Kidney epithelial cell (primary cell): ENCODE measurements around the gene CAV2. TPM values are rescaled to one million over a fixed set of nuclear protein-coding genes. Genes with fewer than 3 reads are reported as not detected.

Experiments used
- DNase-seq: peaks from one replicate; pipeline ENCODE4 v3.0.0-alpha.2; 2010; ENCODE audit warnings: low read depth
- H3K27me3 ChIP-seq: 2 replicates; pipeline ENCODE4 v1.6.0; 2011; ENCODE audit warnings: low read length; ENCODE audit not compliant: control insufficient read depth, insufficient read depth
- H3K36me3 ChIP-seq: 2 replicates; pipeline ENCODE4 v1.5.1; 2011; ENCODE audit warnings: low read length; ENCODE audit not compliant: control insufficient read depth, insufficient read depth
- H3K4me3 ChIP-seq: 2 replicates; pipeline ENCODE4 v1.5.1; 2011; ENCODE audit warnings: low read depth, mild to moderate bottlenecking, control low read depth, low read length
- total RNA-seq: library from RNA; depleted of rRNA; stranded (reverse); fragments of >200 nt; gene quantifications from 2 replicates; pipeline ENCODE4 v1.2.3, GENCODE V29; 2015
- TF ChIP-seq, protein P1 (sequence below): IDR thresholded peaks from 2 replicates; pipeline ENCODE4 v1.5.1; 2011; ENCODE audit warnings: mild to moderate bottlenecking, moderate library complexity, low read length, control low read depth, inconsistent platforms; ENCODE audit not compliant: insufficient read depth, poor library complexity, severe bottlenecking

The CAV2 gene
- total RNA-seq, 1 donor from 2014 or later, result 53.5 TPM

DNA sequence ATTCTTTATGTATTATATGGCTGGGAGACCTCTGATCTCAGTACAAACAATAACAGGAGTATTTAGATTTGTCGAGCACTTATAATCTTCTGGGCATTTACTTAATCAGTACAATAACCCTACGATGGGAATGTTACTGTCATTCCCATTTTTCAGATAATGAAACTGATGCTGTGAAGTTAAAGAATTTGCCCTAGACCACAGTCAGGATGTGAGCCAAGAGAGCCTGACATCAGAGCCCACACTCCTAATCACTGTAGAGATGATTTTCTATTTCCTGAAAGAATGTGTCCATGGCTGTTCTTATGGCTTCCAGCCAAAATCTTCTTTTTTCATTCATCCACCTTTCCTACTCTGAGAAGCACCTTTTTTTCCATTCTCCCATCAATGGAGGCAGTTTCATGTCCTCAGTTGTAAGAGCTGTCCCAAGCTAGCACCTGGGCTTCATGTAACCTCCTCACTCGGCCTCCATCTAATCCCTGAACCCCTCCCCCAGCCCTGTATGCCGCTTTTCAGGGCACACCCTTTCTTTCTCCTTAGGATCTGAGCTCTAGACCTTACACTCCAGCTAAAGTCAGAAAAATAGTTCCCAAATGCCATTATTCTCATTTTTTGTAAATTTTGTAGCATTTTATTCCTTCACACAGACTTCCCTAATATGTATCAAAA, 13.1 kb downstream of the CAV2 start:
- H3K27me3 ChIP-seq, result no peaks in the 10 kb centered on the region
- DNase-seq, result no peak
- TF ChIP-seq, protein P1, sequence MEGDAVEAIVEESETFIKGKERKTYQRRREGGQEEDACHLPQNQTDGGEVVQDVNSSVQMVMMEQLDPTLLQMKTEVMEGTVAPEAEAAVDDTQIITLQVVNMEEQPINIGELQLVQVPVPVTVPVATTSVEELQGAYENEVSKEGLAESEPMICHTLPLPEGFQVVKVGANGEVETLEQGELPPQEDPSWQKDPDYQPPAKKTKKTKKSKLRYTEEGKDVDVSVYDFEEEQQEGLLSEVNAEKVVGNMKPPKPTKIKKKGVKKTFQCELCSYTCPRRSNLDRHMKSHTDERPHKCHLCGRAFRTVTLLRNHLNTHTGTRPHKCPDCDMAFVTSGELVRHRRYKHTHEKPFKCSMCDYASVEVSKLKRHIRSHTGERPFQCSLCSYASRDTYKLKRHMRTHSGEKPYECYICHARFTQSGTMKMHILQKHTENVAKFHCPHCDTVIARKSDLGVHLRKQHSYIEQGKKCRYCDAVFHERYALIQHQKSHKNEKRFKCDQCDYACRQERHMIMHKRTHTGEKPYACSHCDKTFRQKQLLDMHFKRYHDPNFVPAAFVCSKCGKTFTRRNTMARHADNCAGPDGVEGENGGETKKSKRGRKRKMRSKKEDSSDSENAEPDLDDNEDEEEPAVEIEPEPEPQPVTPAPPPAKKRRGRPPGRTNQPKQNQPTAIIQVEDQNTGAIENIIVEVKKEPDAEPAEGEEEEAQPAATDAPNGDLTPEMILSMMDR, result no peak
- H3K36me3 ChIP-seq, result no peaks in the 10 kb centered on the region
- H3K4me3 ChIP-seq, result no peak overlapping the region

DNA sequence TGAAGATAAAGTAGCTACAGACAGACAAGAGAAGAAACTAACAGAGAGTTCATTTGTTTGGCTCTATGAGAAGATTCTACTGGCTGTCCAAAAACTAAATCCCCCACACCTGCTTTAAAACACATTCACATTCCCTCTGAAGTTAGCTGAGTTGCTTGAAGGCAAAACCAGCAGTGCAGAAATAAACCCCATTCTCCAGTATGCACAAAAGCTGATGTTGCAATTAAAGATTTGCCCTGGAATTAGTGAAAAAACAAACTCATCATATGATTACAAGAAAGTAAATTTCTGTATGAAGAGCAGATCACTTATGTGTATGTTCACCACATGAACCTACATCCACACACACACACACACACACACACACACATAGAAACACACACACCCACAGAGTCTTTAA, 16.0 kb downstream of the CAV2 start:
- no peak for DNase-seq
- H3K27me3 ChIP-seq, result no peaks in the 10 kb centered on the region
- TF ChIP-seq, protein P1, result no peak

DNA sequence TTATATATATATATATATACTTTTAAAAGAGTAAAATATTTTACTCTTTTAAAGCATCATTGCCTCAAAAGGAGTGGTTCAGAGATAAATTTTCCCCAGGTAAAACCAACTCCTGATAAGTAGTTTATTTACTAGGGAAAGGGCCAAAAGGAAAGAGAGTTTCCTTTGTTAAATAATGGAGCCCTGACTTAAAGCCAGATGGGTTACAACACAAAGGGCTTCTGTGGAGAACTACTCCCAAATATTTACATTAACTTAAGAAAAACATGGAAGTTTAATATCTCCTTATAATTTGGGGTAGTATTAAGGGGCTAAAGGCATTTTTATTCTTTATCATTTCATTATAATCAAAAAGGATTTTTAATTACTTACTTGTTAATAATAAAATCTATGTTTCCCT, 16.8 kb downstream of the CAV2 start:
- no peak overlapping the region for H3K4me3 ChIP-seq
- H3K27me3 ChIP-seq, result no peaks in the 10 kb centered on the region
- TF ChIP-seq, protein P1, result no peak
- no peak for DNase-seq
- H3K36me3 ChIP-seq, result no peaks in the 10 kb centered on the region

More for the DNA sequence above, 16.0 kb downstream of the CAV2 start:
- H3K4me3 ChIP-seq, result no peak overlapping the region
- H3K36me3 ChIP-seq, result no peaks in the 10 kb centered on the region

DNA sequence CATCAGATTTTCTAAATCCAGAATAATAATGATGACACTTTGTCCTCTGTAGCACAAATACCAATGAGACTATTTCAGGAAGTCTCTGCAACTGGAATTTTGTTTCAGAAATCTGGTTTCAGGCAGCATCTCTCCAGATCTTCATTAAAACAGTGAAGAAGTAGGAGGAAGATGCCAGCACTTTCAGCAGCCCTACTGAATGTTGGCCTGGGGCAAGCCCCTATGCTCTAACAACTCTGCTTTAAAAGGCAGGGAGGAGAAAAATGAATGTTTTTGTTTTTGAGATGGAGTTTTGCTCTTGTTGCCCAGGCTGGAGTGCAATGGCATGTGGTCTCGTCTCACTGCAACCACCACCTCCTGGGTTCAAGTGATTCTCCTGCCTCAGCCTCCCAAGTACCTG, 18.1 kb downstream of the CAV2 start:
- Histone ChIP-seq H3K27me3 (no peaks in the 10 kb centered on the region), H3K36me3 (no peaks in the 10 kb centered on the region), H3K4me3 (no peak overlapping the region)
- TF ChIP-seq, protein P1, result no peak
- DNase-seq, result no peak

DNA sequence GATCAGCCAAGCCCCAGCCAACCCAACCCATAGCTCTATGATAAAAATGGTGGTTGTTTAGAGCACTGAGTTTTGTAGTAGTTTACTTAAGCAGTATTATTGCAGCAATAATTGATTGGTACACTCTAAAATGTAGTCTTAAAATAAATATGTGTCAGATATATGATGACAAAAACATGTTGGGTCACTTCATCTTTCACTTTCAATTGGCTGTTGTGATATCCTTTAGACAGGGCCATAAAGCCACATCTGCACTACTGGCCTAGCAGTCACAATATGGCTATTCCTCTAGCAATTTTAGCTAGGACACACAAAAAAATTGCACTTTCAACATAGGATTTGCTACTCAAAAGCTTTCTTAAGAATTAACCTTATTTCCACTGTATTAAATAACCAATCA, 19.4 kb downstream of the CAV2 start:
- no peaks in the 10 kb centered on the region for H3K27me3 ChIP-seq
- TF ChIP-seq, protein P1, result no peak
- DNase-seq, result no peak
- H3K36me3 ChIP-seq, result no peaks in the 10 kb centered on the region
- no peak overlapping the region for H3K4me3 ChIP-seq

DNA sequence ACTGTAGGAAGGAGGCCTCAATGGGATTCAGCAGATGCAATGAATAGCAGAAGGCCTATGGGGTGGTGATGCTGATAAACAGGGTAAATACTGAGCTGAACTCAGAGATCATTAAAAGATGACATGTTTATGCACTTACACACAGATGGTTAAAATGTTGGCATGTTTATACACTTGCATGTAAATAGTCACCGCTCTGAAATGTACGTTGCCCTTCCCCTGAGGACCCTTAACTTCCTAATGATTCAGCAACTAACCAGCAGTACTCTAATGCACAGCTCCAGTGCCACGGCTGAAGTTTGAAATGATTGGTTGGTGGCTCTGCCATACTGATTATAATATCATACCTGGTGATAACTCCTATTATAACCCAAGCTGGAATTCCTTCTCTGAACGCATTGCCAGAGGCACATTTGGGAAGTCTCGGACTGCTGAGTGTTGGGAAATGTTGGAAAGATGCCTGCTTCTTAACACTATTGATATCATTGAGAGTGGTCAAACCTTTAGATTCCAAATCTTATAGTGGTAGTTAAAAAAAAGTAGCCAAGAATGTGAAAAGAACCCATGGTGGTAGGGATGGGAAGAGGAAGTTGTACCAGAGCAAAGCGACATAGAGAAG, 21.6 kb downstream of the CAV2 start:
- TF ChIP-seq, protein P1, result no peak
- DNase-seq, result no peak
- Histone ChIP-seq H3K27me3 (no peaks in the 10 kb centered on the region), H3K4me3 (no peak overlapping the region), H3K36me3 (no peaks in the 10 kb centered on the region)
